Motor neuron (in vitro differentiated cells): ENCODE results near the gene PRTG. TPM values are rescaled to one million over a fixed set of nuclear protein-coding genes. Genes with fewer than 3 reads are reported as not detected.
"Not testable (repeated sequence)": the region's sequence is repeated elsewhere in the genome, so short reads cannot be mapped to it uniquely, and the experiment has no call there.

Experiments used
- ATAC-seq, 8 experiments: fragments of 200-7000 bp; cut with Tn5 transposase; replicated peaks in 6 of 8; 2 replicates each; pipeline ENCODE4 v1.8.0; 2021; ENCODE audit warnings: mild to moderate bottlenecking in 8 of 8, moderate library complexity in 8 of 8
- H3K27ac ChIP-seq, 2 donors: fragments of 250-450 bp; sonication (Bioruptor Pico); 2 replicates each; pipeline ENCODE4 v1.9.0; 2021; ENCODE audit warnings: antibody characterized with exemption in 2 of 2, mild to moderate bottlenecking in 2 of 2, moderate library complexity in 1 of 2
- H3K4me1 ChIP-seq, 2 donors: fragments of 250-450 bp; sonication (Bioruptor Pico); replicated peaks in 1 of 2; 2 replicates each; pipeline ENCODE4 v1.6.1; 2021; ENCODE audit warnings: antibody characterized with exemption in 2 of 2, mild to moderate bottlenecking in 2 of 2, moderate library complexity in 1 of 2
- H3K4me3 ChIP-seq, 5 donors: fragments of 250-450 bp; sonication (Bioruptor Pico); 2 replicates each; pipeline ENCODE4 v1.9.0; 2021; ENCODE audit warnings: antibody characterized with exemption in 5 of 5, mild to moderate bottlenecking in 5 of 5, moderate library complexity in 4 of 5
- WGBS, 10 experiments: fragments of 450-650 bp; shearing (Covaris generic); methylation state at CpG; one replicate each; pipeline ENCODE4 v1.0.0; 2022; 5-methylcytosine and 5-hydroxymethylcytosine counted together
- in situ Hi-C, 9 experiments: fragments of 400-800 bp; cut with MboI; loops; one replicate each; pipeline ENCODE4 v1.15.0; 2021; ENCODE audit warnings: low sequenced_read_pairs in 9 of 9, low pct_unique_long_range_greater_than_20kb in 2 of 9; ENCODE audit not compliant: unreplicated experiment in 9 of 9
- total RNA-seq, 8 experiments: library from RNA; unstranded; fragments of 300-600 nt; gene quantifications; 2 replicates each; pipeline versions ENCODE4 v1.2.3 to v1.2.4, GENCODE V29; 2022

Gene PRTG
- 10 to 100 TPM in 5 of 8 experiments, 1 to 10 TPM in 2, under 1 TPM in 1; 0.31 to 65.0 (median 14.9) TPM for total RNA-seq

GRCh38 chr15:55742927-55743728, at the start of gene PRTG:
PRTG (minus strand) TSS chr15:55743152; CDS start chr15:55742931, 221 bp downstream.
- peak; percentile 85 to 94 (median 91) for ATAC-seq
- Histone ChIP-seq H3K27ac (peak within 1 kb of the TSS; percentile 94 to 96), H3K4me3 (peak within 1 kb of the TSS; percentile 76 to 98 (median 89)), H3K4me1 (peaks cover 9 to 25% of the 10 kb centered on the region in 2 donors)
- 0 to 10% methylated on average over 2 to 3 of the region's 75 CpGs; no CpG with 5 or more reads in 8 of the 10 experiments for WGBS, 10 experiments
- in situ Hi-C loops: no loop called here

DNA sequence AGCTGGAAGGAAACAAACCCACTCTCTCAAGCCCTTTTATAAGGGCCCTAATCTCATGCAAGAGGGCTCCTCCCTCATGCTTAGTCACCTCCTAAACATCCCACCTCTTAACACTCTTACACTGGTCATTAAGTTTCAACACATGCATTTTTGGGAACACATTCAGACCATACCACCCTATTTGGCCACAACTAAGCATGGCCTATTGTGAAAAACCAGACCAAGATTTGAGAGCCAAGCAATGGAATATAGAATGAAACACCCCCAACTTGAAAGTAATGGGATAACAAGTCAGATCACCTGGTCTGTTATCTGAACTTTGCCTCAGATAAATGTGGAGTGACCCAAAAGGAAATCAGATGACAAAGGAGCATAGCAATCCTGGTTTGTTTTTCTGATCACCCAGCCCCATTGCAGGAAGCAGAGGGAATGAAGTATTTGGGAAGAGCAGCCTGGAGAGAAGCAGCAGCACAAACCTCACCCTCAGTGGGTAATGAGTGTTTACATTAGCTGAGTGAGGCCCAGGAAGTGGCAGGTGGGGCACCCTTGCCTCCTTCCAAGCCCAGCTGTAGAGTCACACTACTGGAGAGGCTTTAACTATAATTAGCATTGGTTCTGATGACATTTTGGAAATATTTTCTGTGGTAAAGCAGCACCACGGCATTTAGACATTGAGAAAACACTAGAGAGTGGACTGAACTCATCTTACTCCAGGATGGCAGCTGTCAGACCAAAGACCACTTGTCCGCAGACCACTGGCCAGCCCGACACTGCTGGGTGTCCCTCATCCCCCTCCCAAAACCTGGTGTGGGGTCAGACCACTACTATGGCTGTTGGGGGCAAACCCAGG, 48.8 kb upstream of the PRTG start:
- in situ Hi-C loops: loop anchor here in 1 of 9 experiments (25.0 kb wide), 1 partner anchor 129 kb away; no protein-coding TSS in a partner anchor
- Histone ChIP-seq H3K4me3 (no peak overlapping the region), H3K4me1 (no peaks in the 10 kb centered on the region), H3K27ac (no peak overlapping the region)
- peak in 3 of 8 experiments; percentile 66 to 97 (median 97) for ATAC-seq
- WGBS, 10 experiments: 90 to 100% (median 92%) methylated on average over 2 of the region's 3 CpGs; no CpG with 5 or more reads in 7 of the 10 experiments

DNA sequence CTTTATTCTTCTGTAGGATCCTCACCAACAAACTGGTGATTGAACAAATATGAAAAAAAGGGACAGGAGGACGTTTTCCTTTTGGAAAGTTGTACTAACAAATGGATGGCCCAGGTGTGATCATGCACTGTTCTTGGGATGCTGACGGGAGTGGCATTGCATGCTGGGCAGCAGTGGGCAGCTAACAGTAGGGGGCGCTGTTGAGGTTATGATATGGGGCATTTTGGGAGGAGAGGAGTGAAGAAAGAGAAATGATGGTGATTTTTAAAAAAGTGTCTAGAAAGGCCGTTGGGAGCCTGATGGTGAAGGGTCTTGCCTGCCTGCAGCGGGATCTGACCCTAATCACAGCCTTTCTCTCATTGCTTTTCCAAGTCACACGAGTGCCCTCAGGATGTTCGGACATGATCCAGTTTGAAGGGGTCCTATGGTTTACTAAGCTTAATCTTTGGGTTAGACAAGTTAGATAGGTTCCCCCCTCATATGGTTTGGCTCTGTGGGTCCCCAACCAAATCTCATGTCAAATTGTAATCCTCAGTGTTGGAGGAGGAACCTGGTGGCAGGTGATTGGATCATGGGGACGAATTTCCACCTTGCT, 46.2 kb upstream of the PRTG start:
- Histone ChIP-seq H3K4me3 (no peak overlapping the region), H3K27ac (no peak overlapping the region), H3K4me1 (peaks cover 5 to 17% of the 10 kb centered on the region in 2 donors)
- 26 to 100% (median 88%) methylated on average over 1 to 8 of the region's 8 CpGs; no CpG with 5 or more reads in 1 of the 10 experiments for WGBS, 10 experiments
- in situ Hi-C loops: loop anchor here in 2 of 9 experiments (10.0 to 25.0 kb wide), 2 partner anchors 127 to 134 kb away; no protein-coding TSS in a partner anchor
- no peak for ATAC-seq

DNA sequence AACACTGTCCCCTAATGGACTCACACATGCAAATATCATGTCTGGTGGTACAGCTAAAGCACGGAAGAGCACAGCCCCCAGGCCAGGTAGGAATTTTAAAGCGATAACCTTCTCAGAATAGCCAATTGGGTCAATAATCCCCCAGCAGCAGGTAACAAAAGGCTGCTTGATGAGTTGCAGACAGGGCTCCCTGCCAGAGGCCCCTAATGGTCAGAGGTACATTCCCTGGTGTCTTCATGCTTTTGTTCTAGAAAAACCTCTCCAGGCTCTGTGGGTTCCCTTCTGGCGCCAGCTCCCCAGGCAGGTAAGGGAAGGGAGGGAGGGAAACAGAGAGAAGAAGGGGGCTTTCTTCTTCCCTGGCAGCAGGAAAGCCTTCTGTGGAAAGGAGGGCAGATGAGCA, 43.4 kb upstream of the PRTG start:
- no peak for ATAC-seq
- H3K4me1 ChIP-seq: peaks cover 5 to 25% of the 10 kb centered on the region in 2 donors
- WGBS, 10 experiments: 37 to 100% (median 49%) methylated on average over 1 to 2 of the region's 3 CpGs; no CpG with 5 or more reads in 6 of the 10 experiments
- H3K27ac ChIP-seq: no peak overlapping the region
- no peak overlapping the region for H3K4me3 ChIP-seq
- in situ Hi-C loops: loop anchor here in 2 of 9 experiments (10.0 to 25.0 kb wide), 2 partner anchors 124 to 132 kb away; no protein-coding TSS in a partner anchor

GRCh38 chr15:55785593-55785992, 42.6 kb upstream of the PRTG start:
- ATAC-seq, H3K4me3 ChIP-seq, H3K27ac ChIP-seq: not testable (repeated sequence)
- H3K4me1 ChIP-seq: peaks cover 5 to 25% of the 10 kb centered on the region in 2 donors
- in situ Hi-C loops: loop anchor here in 2 of 9 experiments (10.0 to 25.0 kb wide), 2 partner anchors 123 to 131 kb away; no protein-coding TSS in a partner anchor
- 61 to 80% (median 70%) methylated on average over 1 to 4 of the region's 9 CpGs; no CpG with 5 or more reads in 7 of the 10 experiments for WGBS, 10 experiments

- in situ Hi-C loops: loop anchor here in 2 of 9 experiments (10.0 to 25.0 kb wide), 2 partner anchors 122 to 129 kb away; no protein-coding TSS in a partner anchor
- H3K4me1 ChIP-seq: peaks cover 5 to 25% of the 10 kb centered on the region in 2 donors
- peak in 3 of 8 experiments; percentile 23 to 72 (median 38) for ATAC-seq
- no peak overlapping the region for H3K4me3 ChIP-seq
- H3K27ac ChIP-seq: no peak overlapping the region
These were observed 41.3 kb upstream of the PRTG start for GRCh38 chr15:55784286-55784685.

DNA sequence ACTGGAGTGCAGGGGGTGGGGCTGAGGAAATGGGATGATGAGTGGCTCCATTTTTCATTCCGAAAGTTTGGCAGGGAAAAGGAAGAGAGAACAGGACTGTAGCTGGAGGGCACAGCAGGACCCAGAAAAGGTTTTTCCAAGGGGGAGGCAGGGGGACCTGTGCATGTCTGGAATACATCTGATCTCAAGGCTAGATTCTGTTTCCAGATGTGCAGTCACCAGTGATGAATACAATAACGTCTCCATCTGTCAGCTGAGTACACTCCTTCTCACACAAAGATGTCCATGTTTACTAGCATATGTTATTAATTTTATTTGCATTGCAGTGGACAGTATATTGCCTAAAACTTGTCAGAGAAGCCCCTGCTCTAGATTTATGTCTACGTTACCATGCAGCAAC, 39.9 kb upstream of the PRTG start:
- 7 to 88% (median 60%) methylated on average over 1 to 3 of the region's 3 CpGs; no CpG with 5 or more reads in 3 of the 10 experiments for WGBS, 10 experiments
- H3K4me1 ChIP-seq: peaks cover 5 to 25% of the 10 kb centered on the region in 2 donors
- H3K4me3 ChIP-seq: no peak overlapping the region
- peak in 5 of 8 experiments; percentile 11 to 71 (median 23) for ATAC-seq
- H3K27ac ChIP-seq: no peak overlapping the region
- in situ Hi-C loops: loop anchor here in 2 of 9 experiments (10.0 to 25.0 kb wide), 2 partner anchors 121 to 128 kb away; no protein-coding TSS in a partner anchor

- Histone ChIP-seq H3K27ac (no peak overlapping the region), H3K4me1 (peaks cover 0 to 13% of the 10 kb centered on the region in 2 donors), H3K4me3 (no peak overlapping the region)
- 25 to 87% (median 57%) methylated on average over 1 to 2 of the region's 2 CpGs; no CpG with 5 or more reads in 5 of the 10 experiments for WGBS, 10 experiments
- in situ Hi-C loops: loop anchor here in 2 of 9 experiments (10.0 to 25.0 kb wide), 2 partner anchors 118 to 125 kb away; no protein-coding TSS in a partner anchor
- no peak for ATAC-seq
These were observed 37.3 kb upstream of the PRTG start for GRCh38 chr15:55780292-55780691.

- 13 to 82% (median 62%) methylated on average over 2 to 3 of the region's 3 CpGs; no CpG with 5 or more reads in 4 of the 10 experiments for WGBS, 10 experiments
- H3K4me3 ChIP-seq: no peak overlapping the region
- in situ Hi-C loops: loop anchor here in 1 of 9 experiments (25.0 kb wide), 1 partner anchor 117 kb away; no protein-coding TSS in a partner anchor
- H3K4me1 ChIP-seq: peaks cover 0 to 6% of the 10 kb centered on the region in 2 donors
- no peak for ATAC-seq
- no peak overlapping the region for H3K27ac ChIP-seq
These were observed 36.0 kb upstream of the PRTG start for GRCh38 chr15:55778932-55779331.

DNA sequence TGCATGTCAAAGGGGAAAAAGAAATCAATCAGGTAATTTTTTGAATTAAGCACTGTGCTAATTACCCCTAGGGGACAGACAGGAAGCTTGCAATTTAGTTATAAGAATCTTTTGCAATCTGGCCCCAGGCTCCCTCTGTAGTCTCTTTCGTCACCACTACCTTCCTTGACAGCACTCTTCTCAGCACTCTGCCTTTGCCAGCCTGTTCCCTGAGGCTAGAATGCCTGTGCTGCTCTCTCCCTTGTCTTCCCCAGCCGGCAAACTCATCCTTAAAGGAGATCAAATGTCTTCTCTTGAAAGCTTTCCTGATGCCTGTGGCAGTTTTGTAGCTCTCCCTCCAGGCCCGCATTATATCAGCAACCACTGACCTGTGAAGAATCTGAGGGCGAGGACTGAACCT, 32.4 kb upstream of the PRTG start:
- H3K27ac ChIP-seq: no peak overlapping the region
- H3K4me3 ChIP-seq: no peak overlapping the region
- ATAC-seq: peak in 4 of 8 experiments; percentile 30 to 95 (median 80)
- in situ Hi-C loops: loop anchor here in 1 of 9 experiments (25.0 kb wide), 1 partner anchor 113 kb away; no protein-coding TSS in a partner anchor
- 0 to 100% (median 52%) methylated on average over 1 to 4 of the region's 4 CpGs; no CpG with 5 or more reads in 1 of the 10 experiments for WGBS, 10 experiments
- H3K4me1 ChIP-seq: no peaks in the 10 kb centered on the region

GRCh38 chr15:55774113-55774970, 31.4 kb upstream of the PRTG start:
- ATAC-seq: peak in 3 of 8 experiments; percentile 41 to 59 (median 55)
- Histone ChIP-seq H3K4me1 (no peaks in the 10 kb centered on the region), H3K27ac (no peak overlapping the region), H3K4me3 (no peak overlapping the region)
- in situ Hi-C loops: no loop called here
- 0 to 93% (median 68%) methylated on average over 1 to 3 of the region's 9 CpGs; no CpG with 5 or more reads in 3 of the 10 experiments for WGBS, 10 experiments
